AG09319 (cell line): ENCODE results near the gene FRMD4B.

ENCODE experiments used
- DNase-seq: peaks from one replicate; pipeline ENCODE4 v3.0.0-alpha.2; 2010; ENCODE audit warnings: low read depth; ENCODE audit errors: extremely low read depth
- TF ChIP-seq, protein P1 (sequence below): IDR thresholded peaks from 2 replicates; pipeline ENCODE4 v1.5.1; 2011; ENCODE audit warnings: low read depth, mild to moderate bottlenecking, inconsistent platforms, low read length, moderate library complexity

The FRMD4B gene

DNA sequence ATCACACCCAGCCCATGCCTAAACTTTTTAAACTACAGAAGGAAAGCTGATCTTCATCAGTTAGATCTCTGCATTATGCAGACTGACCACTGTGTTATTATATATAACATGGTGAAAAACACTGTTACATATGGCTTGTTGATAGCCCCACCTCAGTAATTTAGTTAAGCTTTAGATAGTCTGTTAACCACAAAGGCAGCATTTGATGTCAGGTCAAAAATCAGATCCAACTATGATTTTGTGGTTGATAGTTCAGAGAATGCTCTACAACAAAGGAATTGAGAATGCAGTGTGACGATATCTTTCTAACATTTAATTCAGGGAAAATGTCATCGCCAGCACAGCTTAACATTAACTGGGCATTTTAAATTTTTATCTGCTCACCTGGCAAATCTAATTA is 225.8 kb downstream of the FRMD4B start:
- DNase-seq, result no peak
- TF ChIP-seq, protein P1, sequence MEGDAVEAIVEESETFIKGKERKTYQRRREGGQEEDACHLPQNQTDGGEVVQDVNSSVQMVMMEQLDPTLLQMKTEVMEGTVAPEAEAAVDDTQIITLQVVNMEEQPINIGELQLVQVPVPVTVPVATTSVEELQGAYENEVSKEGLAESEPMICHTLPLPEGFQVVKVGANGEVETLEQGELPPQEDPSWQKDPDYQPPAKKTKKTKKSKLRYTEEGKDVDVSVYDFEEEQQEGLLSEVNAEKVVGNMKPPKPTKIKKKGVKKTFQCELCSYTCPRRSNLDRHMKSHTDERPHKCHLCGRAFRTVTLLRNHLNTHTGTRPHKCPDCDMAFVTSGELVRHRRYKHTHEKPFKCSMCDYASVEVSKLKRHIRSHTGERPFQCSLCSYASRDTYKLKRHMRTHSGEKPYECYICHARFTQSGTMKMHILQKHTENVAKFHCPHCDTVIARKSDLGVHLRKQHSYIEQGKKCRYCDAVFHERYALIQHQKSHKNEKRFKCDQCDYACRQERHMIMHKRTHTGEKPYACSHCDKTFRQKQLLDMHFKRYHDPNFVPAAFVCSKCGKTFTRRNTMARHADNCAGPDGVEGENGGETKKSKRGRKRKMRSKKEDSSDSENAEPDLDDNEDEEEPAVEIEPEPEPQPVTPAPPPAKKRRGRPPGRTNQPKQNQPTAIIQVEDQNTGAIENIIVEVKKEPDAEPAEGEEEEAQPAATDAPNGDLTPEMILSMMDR, result no peak

DNA sequence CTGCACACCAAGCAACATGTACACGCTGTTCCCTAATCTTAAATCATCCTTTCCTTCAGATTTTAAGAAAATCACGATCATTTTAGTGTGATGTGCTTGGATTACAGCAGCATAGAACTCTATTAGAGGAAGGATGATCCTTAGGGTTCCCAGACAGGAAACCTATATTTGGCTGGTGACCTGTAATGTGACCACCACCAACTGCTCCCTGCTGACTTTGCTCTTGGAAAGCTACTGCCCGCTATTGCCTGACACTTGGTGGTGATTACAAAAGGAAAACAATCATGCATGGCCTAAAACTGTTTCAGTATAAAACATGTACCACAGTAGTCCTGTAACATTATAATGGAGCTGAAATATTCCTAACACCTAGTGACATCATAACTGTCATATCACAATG is 236.3 kb downstream of the FRMD4B start:
- TF ChIP-seq, protein P1, result no peak

GRCh38 chr3:69145688-69146087 is 240.2 kb downstream of the FRMD4B start:
- DNase-seq, result no peak
- TF ChIP-seq, protein P1, result no peak

More for the DNA sequence above, 236.3 kb downstream of the FRMD4B start:
- no peak for DNase-seq

GRCh38 chr3:69144631-69145245 is 241.2 kb downstream of the FRMD4B start:
- TF ChIP-seq, protein P1, result no peak
- DNase-seq, result no peak

DNA sequence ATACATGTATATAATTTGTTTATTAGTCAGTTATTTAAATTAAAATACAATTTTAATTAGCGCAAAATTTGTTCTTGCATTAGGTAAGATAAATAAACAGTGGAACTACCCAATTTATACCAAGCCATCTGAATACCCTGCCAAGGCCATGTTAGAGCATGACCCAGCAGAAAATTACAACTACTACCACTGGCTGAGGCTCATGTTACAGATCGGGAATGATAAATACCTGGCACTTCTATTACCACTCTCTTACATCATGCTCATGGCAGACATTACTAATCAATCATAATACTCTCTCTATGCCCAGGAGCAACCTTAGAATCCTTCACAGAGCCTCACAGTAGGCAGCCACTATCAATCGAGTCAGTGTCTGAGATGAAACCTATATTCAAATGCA is 242.3 kb downstream of the FRMD4B start:
- no peak for DNase-seq
- TF ChIP-seq, protein P1, result no peak

GRCh38 chr3:69142797-69143454 is 243.0 kb downstream of the FRMD4B start:
- DNase-seq, result no peak
- TF ChIP-seq, protein P1, result no peak

GRCh38 chr3:69142090-69142489 is 243.8 kb downstream of the FRMD4B start:
- TF ChIP-seq, protein P1, result no peak

More at GRCh38 chr3:69142090-69142489, 243.8 kb downstream of the FRMD4B start:
- DNase-seq, result no peak
